GM12875 (cell line): Measurements from ENCODE around the gene CDCA4.

Experiments used
- H3K4me3 ChIP-seq: one replicate; pipeline ENCODE4 v1.5.1; 2011; ENCODE audit warnings: low read depth, low read length, control low read depth
- TF ChIP-seq, protein P1 (sequence below): IDR thresholded peaks from 2 replicates; pipeline ENCODE4 v1.5.1; 2011; ENCODE audit warnings: low read depth, mild to moderate bottlenecking, control low read depth, inconsistent platforms, low read length, moderate library complexity, borderline replicate concordance; ENCODE audit not compliant: insufficient read depth

The CDCA4 gene

DNA sequence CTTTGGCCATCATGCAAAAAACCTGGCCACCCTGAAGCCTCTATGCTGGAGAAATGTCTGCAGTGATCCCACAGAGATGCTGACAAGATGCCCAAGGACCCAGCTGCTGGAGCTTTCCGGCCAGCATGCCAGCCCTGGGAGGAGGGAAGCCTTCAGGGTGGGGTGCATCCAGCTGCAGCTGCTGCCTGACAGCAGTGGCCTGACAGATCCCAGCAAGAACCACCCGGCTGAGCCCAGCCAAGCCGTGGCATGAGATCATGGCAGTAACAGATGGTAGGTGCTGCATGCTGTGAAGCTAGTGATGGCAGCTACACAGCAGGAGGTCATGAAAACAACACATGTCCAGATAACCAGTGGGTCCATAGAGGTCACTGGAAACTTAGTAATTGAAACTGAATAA is 21.5 kb downstream of the CDCA4 start:
- H3K4me3 ChIP-seq: no peak overlapping the region

DNA sequence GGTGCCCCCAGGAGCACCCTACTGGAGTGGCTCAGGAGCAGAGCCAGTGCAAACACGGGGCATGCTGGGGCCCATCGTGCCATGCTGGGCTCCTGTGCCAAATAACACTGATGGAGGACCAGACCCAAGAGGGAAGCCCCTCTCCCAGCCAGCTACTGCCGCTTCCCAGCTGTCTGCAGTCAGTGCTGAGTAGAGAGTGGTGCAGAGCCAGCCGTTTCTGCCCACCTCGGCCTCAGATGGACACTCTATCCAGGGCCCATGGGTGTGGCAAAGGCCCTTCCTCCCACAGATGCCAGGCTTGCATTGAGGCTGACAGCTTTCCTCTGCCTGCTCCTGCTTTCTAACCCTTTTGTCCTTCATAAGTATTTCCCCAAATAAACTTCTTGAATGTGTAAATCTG is 22.1 kb downstream of the CDCA4 start:
- TF ChIP-seq, protein P1, sequence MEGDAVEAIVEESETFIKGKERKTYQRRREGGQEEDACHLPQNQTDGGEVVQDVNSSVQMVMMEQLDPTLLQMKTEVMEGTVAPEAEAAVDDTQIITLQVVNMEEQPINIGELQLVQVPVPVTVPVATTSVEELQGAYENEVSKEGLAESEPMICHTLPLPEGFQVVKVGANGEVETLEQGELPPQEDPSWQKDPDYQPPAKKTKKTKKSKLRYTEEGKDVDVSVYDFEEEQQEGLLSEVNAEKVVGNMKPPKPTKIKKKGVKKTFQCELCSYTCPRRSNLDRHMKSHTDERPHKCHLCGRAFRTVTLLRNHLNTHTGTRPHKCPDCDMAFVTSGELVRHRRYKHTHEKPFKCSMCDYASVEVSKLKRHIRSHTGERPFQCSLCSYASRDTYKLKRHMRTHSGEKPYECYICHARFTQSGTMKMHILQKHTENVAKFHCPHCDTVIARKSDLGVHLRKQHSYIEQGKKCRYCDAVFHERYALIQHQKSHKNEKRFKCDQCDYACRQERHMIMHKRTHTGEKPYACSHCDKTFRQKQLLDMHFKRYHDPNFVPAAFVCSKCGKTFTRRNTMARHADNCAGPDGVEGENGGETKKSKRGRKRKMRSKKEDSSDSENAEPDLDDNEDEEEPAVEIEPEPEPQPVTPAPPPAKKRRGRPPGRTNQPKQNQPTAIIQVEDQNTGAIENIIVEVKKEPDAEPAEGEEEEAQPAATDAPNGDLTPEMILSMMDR: no peak
- no peak overlapping the region for H3K4me3 ChIP-seq

More for the DNA sequence above, 21.5 kb downstream of the CDCA4 start:
- TF ChIP-seq, protein P1: no peak

DNA sequence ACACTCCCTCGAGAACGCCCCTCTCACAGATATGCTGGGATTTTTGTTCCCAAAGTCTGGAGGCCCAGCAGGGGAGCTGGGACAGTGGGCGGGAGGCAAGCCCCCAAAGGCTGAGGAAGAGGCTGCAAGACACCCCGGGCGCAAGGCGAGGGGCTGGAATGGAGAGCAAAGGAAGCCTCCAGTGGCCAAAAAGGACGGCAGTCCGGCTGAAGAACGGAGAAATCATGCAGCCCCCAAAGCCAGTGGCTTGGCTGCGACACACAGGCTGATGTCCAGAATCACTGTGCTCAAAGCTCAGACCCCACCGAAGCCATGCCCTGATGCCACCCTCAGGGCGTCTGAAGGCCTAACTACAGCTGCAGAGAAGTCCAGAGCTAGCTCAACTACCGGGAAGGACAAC is 24.4 kb downstream of the CDCA4 start:
- H3K4me3 ChIP-seq: no peak overlapping the region
- TF ChIP-seq, protein P1: no peak

DNA sequence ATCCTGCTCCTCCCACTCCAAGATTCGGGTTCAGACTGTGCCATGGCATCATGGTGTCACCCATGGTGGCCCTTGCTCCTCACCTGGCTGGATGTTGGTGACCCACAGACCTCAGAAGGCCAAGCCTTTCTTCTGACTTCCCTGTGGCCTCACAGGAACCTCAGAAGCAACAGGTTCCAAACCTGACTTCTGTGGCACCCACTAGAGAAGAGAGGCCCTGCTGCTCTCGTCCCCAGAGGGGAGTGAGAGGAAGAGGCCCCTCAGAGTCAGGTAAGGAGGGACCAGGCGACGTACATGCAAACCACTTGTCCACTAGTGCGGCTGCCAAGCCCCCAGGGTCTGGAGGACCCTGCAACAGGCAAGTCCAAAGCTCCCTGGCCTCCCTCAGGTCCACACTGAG is 24.9 kb downstream of the CDCA4 start:
- H3K4me3 ChIP-seq: no peak overlapping the region
- TF ChIP-seq, protein P1: no peak

DNA sequence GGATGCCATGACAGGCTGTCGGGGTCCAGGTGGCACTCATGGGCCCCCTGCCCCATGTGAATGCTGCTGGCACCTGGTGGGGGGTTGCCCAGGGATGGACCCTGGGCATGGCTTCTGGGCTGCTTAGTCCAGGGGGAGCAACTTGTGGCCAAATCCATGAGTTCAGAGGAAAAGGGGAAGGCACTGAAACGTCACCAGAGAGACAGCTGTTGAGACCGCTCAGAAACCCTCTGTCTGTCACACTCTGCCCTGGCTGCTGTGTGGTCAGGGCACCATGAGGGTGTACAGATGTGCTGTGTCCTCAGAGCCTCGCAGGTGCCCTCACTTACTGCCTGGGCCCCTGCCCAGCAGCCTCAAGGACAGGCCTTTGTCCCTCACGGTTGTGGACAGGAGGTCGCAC is 25.9 kb downstream of the CDCA4 start:
- TF ChIP-seq, protein P1: no peak
- H3K4me3 ChIP-seq: no peak overlapping the region

DNA sequence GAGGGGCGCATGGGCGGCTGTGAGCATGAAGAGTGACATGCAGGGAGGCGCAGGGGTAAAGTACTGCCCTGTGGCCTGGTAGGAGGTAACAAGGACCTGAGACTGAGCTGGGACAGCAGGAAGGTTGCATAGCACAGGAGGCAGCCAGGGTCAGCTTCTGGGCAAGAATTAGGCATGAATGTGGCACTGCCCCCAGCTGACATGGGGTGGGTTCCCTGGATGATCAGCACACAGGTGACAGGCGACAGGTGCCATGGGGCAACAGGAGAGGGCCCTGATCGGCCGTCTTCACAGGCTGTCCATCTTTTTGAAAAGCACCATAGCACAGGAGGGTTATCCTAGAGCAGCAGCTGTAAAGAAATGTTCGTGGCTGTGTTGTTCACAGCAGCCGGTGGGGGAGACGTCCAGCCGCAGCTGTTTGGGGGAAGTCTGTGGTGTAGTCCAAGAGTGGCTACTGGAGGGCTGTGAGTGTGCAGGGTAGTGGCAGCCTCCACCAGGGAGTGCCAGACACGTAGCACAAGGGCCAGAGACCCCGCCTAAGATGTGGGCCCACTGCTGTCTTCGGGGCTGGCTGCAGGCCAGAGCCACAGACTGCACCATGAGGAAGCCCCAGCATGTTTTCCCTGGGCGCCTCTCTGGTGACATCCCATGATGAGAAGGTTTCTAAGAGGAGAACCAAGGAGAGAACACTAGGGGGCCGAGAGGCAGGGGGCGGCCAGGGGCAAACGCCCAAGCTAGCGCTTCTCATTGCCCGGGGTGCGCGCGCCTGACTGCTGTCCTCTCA is 26.9 kb downstream of the CDCA4 start:
- no peak overlapping the region for H3K4me3 ChIP-seq
- TF ChIP-seq, protein P1: no peak

DNA sequence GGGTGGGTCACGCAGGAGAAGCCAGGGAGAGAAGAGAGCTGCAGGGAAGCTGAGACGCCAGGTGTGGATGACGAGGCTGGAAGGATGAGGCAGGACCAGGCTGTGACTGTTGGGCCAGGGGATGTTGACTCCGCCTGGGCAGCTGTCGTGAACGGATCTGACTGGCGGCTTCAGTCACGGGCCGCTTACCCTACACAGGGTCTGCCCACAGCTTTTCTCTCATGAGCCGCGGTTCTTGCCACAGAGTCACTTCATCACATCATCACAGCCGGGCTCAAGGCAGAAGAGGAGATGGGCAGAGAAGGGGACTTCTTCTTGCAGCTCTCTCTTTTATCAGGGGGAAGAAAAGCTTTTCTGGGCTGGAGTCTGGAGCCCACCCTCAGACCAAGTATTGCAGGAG is 27.6 kb downstream of the CDCA4 start:
- H3K4me3 ChIP-seq: no peak overlapping the region
- TF ChIP-seq, protein P1: no peak
